ENCODE data around the gene UBE2L3. TPM values are rescaled to one million over a fixed set of nuclear protein-coding genes. Genes with fewer than 3 reads are reported as not detected.

Gene UBE2L3
- total and polyA plus RNA-seq, 2 of the 13 experiments (the other 11 are each of a cell fraction or from before 2014, with no cell fraction given) = 30.2 to 58.1 TPM

- Histone ChIP-seq H3K36me3 (replicated peaks in 1 of 2; ENCODE audit: control insufficient read depth in 1 of 2, insufficient read depth in 2 of 2, low read length in 2 of 2) (peaks cover 8 to 59% of the 10 kb centered on the region in 2 experiments; a peak in 4 of 5 replicates), H3K79me2 (ENCODE audit: insufficient read depth, low read length) (peaks cover 78% of the 10 kb centered on the region), H4K20me1 (ENCODE audit: insufficient read depth, low read length) (peaks cover 18% of the 10 kb centered on the region), H3K4me1 (ENCODE audit: insufficient read depth, low read length) (no peaks in the 10 kb centered on the region), H3K27ac (ENCODE audit: extremely low read length, insufficient read depth, low read length) (no peak overlapping the region), H3K27me3 (ENCODE audit: control insufficient read depth in 1 of 2, insufficient read depth in 2 of 2, low read length in 2 of 2) (no peaks in the 10 kb centered on the region), H3K4me2 (ENCODE audit: low read depth, low read length) (no peak overlapping the region), H2AFZ (ENCODE audit: low read length) (no peak overlapping the region), H3K9me3 (ENCODE audit: low read length) (no peaks in the 10 kb centered on the region), H3K9ac (ENCODE audit: insufficient read depth, low read depth, low read length) (no peak overlapping the region), H3K4me3 (replicated peaks in 1 of 3; ENCODE audit: insufficient read depth in 1 of 3, low read depth in 2 of 3, low read length in 3 of 3) (no peak overlapping the region)
- CTCF ChIA-PET (ENCODE audit: low intra/inter-chr PET ratio, low total read pairs) = no interaction called here
- intact Hi-C loops (cut with micrococcal nuclease; ENCODE audit: unreplicated experiment) = no loop called here
- no TSS peak for BruUV-seq (replicated peaks)
- in situ Hi-C loops (cut with HindIII; ENCODE audit: extremely low pct_ligation_motif_present, low pct_unique_long_range_greater_than_20kb) = no loop called here
- ATAC-seq = no peak
- 98% methylated on average over 6 of the region's 6 CpGs for WGBS (ENCODE audit: low lambda C conversion rate)
- no peak for FAIRE-seq
- POLR2A ChIA-PET = no interaction called here
- DNase-seq (ENCODE audit: low spot score) = no peak
- TF ChIP-seq, protein P1, sequence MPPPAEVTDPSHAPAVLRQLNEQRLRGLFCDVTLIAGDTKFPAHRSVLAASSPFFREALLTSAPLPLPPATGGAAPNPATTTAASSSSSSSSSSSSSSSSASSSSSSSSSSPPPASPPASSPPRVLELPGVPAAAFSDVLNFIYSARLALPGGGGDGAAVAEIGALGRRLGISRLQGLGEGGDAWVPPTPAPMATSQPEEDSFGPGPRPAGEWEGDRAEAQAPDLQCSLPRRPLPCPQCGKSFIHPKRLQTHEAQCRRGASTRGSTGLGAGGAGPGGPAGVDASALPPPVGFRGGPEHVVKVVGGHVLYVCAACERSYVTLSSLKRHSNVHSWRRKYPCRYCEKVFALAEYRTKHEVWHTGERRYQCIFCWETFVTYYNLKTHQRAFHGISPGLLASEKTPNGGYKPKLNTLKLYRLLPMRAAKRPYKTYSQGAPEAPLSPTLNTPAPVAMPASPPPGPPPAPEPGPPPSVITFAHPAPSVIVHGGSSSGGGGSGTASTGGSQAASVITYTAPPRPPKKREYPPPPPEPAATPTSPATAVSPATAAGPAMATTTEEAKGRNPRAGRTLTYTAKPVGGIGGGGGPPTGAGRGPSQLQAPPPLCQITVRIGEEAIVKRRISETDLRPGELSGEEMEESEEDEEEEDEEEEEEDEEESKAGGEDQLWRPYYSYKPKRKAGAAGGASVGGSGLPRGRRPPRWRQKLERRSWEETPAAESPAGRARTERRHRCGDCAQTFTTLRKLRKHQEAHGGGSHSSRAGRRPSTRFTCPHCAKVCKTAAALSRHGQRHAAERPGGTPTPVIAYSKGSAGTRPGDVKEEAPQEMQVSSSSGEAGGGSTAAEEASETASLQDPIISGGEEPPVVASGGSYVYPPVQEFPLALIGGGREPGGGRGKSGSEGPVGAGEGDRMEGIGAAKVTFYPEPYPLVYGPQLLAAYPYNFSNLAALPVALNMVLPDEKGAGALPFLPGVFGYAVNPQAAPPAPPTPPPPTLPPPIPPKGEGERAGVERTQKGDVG (CRISPR knock-in tag; IDR thresholded peaks at IDR 0.05; ENCODE audit: borderline replicate concordance) = no peak
- TF ChIP-seq, protein P2, sequence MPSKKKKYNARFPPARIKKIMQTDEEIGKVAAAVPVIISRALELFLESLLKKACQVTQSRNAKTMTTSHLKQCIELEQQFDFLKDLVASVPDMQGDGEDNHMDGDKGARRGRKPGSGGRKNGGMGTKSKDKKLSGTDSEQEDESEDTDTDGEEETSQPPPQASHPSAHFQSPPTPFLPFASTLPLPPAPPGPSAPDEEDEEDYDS (CRISPR knock-in tag; IDR thresholded peaks at IDR 0.05) = no peak
- no peak for TF ChIP-seq ZMAT5 (CRISPR knock-in tag; IDR thresholded peaks at IDR 0.05; ENCODE audit: borderline replicate concordance, low read depth)
- TF ChIP-seq CHD4 (IDR thresholded peaks at IDR 0.05; ENCODE audit: borderline replicate concordance, low read length) = no peak
- TF ChIP-seq ZNF556 (CRISPR knock-in tag; IDR thresholded peaks at IDR 0.05; ENCODE audit: borderline replicate concordance) = no peak
- no peak for TF ChIP-seq ZC3H4 (CRISPR knock-in tag; IDR thresholded peaks at IDR 0.05; ENCODE audit: borderline replicate concordance)
- no peak for TF ChIP-seq ZSCAN25 (CRISPR knock-in tag; IDR thresholded peaks at IDR 0.05)
- TF ChIP-seq NFYC (CRISPR knock-in tag; IDR thresholded peaks at IDR 0.05) = no peak
- TF ChIP-seq ZNF562 (CRISPR knock-in tag; IDR thresholded peaks at IDR 0.05; ENCODE audit: borderline replicate concordance) = no peak
- TF ChIP-seq SP2 (CRISPR knock-in tag; IDR thresholded peaks at IDR 0.05) = no peak
- TF ChIP-seq ARNT2 (CRISPR knock-in tag; IDR thresholded peaks at IDR 0.05; ENCODE audit: low read depth) = no peak
- TF ChIP-seq FOXA3 (CRISPR knock-in tag; IDR thresholded peaks at IDR 0.05) = no peak
- no peak for TF ChIP-seq ZNF749 (CRISPR knock-in tag; IDR thresholded peaks at IDR 0.05; ENCODE audit: borderline replicate concordance)
- TF ChIP-seq NR2F6 (IDR thresholded peaks at IDR 0.05) = no peak
- TF ChIP-seq NR2F6 (CRISPR knock-in tag; IDR thresholded peaks at IDR 0.05) = no peak
- TF ChIP-seq FOXM1 (CRISPR knock-in tag; IDR thresholded peaks at IDR 0.05) = no peak
- TF ChIP-seq, protein P3, sequence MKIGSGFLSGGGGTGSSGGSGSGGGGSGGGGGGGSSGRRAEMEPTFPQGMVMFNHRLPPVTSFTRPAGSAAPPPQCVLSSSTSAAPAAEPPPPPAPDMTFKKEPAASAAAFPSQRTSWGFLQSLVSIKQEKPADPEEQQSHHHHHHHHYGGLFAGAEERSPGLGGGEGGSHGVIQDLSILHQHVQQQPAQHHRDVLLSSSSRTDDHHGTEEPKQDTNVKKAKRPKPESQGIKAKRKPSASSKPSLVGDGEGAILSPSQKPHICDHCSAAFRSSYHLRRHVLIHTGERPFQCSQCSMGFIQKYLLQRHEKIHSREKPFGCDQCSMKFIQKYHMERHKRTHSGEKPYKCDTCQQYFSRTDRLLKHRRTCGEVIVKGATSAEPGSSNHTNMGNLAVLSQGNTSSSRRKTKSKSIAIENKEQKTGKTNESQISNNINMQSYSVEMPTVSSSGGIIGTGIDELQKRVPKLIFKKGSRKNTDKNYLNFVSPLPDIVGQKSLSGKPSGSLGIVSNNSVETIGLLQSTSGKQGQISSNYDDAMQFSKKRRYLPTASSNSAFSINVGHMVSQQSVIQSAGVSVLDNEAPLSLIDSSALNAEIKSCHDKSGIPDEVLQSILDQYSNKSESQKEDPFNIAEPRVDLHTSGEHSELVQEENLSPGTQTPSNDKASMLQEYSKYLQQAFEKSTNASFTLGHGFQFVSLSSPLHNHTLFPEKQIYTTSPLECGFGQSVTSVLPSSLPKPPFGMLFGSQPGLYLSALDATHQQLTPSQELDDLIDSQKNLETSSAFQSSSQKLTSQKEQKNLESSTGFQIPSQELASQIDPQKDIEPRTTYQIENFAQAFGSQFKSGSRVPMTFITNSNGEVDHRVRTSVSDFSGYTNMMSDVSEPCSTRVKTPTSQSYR (CRISPR knock-in tag; IDR thresholded peaks at IDR 0.05; ENCODE audit: borderline replicate concordance) = no peak
- TF ChIP-seq ZNF468 (CRISPR knock-in tag; IDR thresholded peaks at IDR 0.05) = no peak
These were observed 31.8 kb downstream of the UBE2L3 start for GRCh38 chr22:21599053-21599893.
